DMS153 (cell line): ENCODE measurements around the gene NEUROD2.

Experiments
- DNase-seq: peaks from one replicate; lab custom pipeline; 2025; lab: John Stamatoyannopoulos, UW

The NEUROD2 gene

GRCh38 chr17:39634384-39634871 is 26.7 kb upstream of the NEUROD2 start:
- peak; percentile 23 for DNase-seq

- no peak for DNase-seq
Measured at GRCh38 chr17:39633570-39634183, 26.0 kb upstream of the NEUROD2 start.

GRCh38 chr17:39632153-39632941 is 24.6 kb upstream of the NEUROD2 start:
- DNase-seq = no peak

- peak; percentile 81 for DNase-seq
Measured at GRCh38 chr17:39631403-39631802, 23.7 kb upstream of the NEUROD2 start.

GRCh38 chr17:39629898-39630297 is 22.2 kb upstream of the NEUROD2 start:
- DNase-seq = no peak

- DNase-seq = peak; percentile 42
Measured at GRCh38 chr17:39629494-39629880, 21.8 kb upstream of the NEUROD2 start.

- peak; percentile 91 for DNase-seq
Measured at GRCh38 chr17:39628655-39629493, 21.2 kb upstream of the NEUROD2 start.

- DNase-seq = no peak
Measured at GRCh38 chr17:39627712-39628516, 20.2 kb upstream of the NEUROD2 start.

- no peak for DNase-seq
Measured at GRCh38 chr17:39627047-39627711, 19.5 kb upstream of the NEUROD2 start.

GRCh38 chr17:39626171-39627046 is 18.7 kb upstream of the NEUROD2 start, which contains the start of gene PPP1R1B:
PPP1R1B (plus strand) TSS chr17:39626952; CDS start chr17:39627393, 441 bp downstream.
- no peak for DNase-seq

- no peak for DNase-seq
Measured at GRCh38 chr17:39625198-39625785, 17.6 kb upstream of the NEUROD2 start.

GRCh38 chr17:39624313-39624712 is 16.6 kb upstream of the NEUROD2 start:
- no peak for DNase-seq

- peak; percentile 57 for DNase-seq
Measured at GRCh38 chr17:39623356-39623950, 15.7 kb upstream of the NEUROD2 start.

- no peak for DNase-seq
Measured at GRCh38 chr17:39622380-39623006, 14.8 kb upstream of the NEUROD2 start.

GRCh38 chr17:39621523-39622379 is 14.0 kb upstream of the NEUROD2 start:
- DNase-seq = peak; percentile 70

- DNase-seq = no peak
Measured at GRCh38 chr17:39619786-39620101, 12.0 kb upstream of the NEUROD2 start.

- no peak for DNase-seq
Measured at GRCh38 chr17:39618956-39619785, 11.5 kb upstream of the NEUROD2 start.
